Cardiac muscle cell (in vitro differentiated cells and primary cell): ENCODE results near the gene LZTS3. TPM values are rescaled to one million over a fixed set of nuclear protein-coding genes. Genes with fewer than 3 reads are reported as not detected.
"Not testable (repeated sequence)": the region's sequence is repeated elsewhere in the genome, so short reads cannot be mapped to it uniquely, and the experiment has no call there.

Experiments used
- DNase-seq, 2 donors: peaks; one replicate each; pipeline versions ENCODE4 v3.0.0 to v3.0.0-alpha.2; 2010 to 2017; ENCODE audit warnings: low read depth in 1 of 2, low spot score in 1 of 2
- H3K27ac ChIP-seq: fragments of 200-600 bp; sonication (generic); 2 replicates; pipeline ENCODE4 v1.5.1; 2016
- H3K27me3 ChIP-seq: fragments of 200-600 bp; sonication (generic); 2 replicates; pipeline ENCODE4 v1.6.0; 2016; ENCODE audit warnings: control low read depth
- H3K36me3 ChIP-seq: fragments of 200-600 bp; sonication (generic); 2 replicates; pipeline ENCODE4 v1.5.1; 2016; ENCODE audit warnings: control low read depth
- H3K4me1 ChIP-seq: fragments of 200-600 bp; sonication (generic); 2 replicates; pipeline ENCODE4 v1.8.1; 2017; ENCODE audit warnings: low read depth, mild to moderate bottlenecking, mixed run types
- H3K4me3 ChIP-seq: fragments of 200-600 bp; sonication (generic); 2 replicates; pipeline ENCODE4 v1.5.1; 2016; ENCODE audit warnings: mild to moderate bottlenecking
- H3K9me3 ChIP-seq: fragments of 200-600 bp; sonication (generic); 2 replicates; pipeline ENCODE4 v1.5.1; 2017; ENCODE audit warnings: low read depth, mild to moderate bottlenecking, control low read depth
- polyA plus RNA-seq: library from polyadenylated mRNA; unstranded; fragments of >200 nt; fragmentation: Nextera tagmentation; extraction: Ambion mirVana; gene quantifications from 2 replicates; pipeline ENCODE4 v1.2.1, GENCODE V29; 2016
- total RNA-seq: library from RNA; depleted of rRNA; stranded (reverse); fragments of >200 nt; gene quantifications from 2 replicates; pipeline ENCODE4 v1.2.3, GENCODE V29; 2016
- TF ChIP-seq, protein P1 (sequence below): IDR thresholded peaks from 2 replicates; pipeline ENCODE4 v1.5.1; 2012; ENCODE audit warnings: low read depth, mild to moderate bottlenecking, low read length

The LZTS3 gene
- total and polyA plus RNA-seq, 2 experiments from 2014 or later, result 15.7 to 30.9 TPM

DNA sequence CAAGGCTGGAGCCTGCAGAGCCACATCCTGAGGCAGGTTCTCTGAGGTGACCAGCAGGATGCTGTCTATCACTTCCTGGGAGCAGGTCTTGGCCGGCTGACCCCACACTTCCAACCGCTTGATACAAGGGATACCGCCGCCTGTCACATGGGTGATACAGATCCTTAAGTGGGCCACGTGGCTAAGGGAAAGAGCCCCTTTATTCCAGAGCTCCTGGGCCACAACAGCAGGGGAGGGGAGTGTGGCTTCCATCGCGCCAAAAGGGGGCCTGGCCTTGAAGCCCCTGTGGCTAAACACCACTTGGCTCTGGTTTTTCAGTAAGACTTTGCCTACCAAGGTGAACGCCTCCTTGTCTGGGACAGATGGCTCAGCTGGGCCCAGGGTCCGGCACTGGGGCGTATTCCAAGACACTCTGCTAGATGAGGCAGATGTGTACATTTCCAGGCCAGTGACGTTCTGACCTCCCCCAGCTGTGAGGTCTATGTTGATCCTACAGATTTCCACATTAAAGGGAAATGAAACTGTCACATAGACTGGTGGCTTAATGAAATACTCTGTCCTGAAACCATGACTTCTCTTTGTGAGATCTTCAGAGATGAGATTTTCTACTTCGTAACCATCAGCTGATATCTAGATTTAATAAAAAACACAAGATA lies 51.3 kb downstream of the LZTS3 start:
- Histone ChIP-seq H3K4me1 (no peaks in the 10 kb centered on the region), H3K27me3 (no peaks in the 10 kb centered on the region), H3K36me3 (peaks cover 9% of the 10 kb centered on the region), H3K27ac (no peak overlapping the region), H3K4me3 (no peak overlapping the region), H3K9me3 (no peaks in the 10 kb centered on the region)
- DNase-seq, result no peak
- TF ChIP-seq, protein P1, sequence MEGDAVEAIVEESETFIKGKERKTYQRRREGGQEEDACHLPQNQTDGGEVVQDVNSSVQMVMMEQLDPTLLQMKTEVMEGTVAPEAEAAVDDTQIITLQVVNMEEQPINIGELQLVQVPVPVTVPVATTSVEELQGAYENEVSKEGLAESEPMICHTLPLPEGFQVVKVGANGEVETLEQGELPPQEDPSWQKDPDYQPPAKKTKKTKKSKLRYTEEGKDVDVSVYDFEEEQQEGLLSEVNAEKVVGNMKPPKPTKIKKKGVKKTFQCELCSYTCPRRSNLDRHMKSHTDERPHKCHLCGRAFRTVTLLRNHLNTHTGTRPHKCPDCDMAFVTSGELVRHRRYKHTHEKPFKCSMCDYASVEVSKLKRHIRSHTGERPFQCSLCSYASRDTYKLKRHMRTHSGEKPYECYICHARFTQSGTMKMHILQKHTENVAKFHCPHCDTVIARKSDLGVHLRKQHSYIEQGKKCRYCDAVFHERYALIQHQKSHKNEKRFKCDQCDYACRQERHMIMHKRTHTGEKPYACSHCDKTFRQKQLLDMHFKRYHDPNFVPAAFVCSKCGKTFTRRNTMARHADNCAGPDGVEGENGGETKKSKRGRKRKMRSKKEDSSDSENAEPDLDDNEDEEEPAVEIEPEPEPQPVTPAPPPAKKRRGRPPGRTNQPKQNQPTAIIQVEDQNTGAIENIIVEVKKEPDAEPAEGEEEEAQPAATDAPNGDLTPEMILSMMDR, result no peak

DNA sequence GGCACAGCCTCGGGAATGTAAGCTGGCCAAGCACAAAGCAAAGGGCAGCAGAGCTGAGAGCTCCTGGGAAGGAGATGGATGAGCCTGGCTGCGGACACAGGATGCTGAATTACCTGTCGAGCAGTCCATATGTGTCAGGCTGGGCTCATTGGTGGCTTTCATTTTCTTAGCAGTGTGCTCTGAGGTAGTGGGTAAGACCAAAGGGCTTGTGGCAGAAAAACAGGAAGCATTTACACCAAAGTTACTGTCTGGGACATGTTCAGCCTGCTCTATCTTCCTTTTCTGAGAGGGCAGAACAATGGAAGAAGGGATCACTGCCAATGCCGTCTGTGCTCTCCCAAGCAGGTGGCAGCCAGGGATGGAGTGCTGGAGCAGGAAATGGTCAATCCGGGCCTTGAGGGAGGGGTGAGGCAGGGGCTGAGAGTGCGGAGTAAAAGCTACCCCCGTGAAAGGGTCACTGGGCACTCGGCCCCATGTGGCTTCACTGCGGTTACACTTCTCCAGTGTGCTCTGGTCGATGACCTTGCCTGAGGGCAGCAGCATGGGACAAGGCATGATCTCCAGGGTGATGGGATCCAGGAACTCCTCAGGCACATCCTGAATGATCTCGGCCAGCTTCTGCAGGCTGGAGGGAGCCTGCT lies 52.0 kb downstream of the LZTS3 start:
- no peaks in the 10 kb centered on the region for H3K4me1 ChIP-seq
- no peaks in the 10 kb centered on the region for H3K9me3 ChIP-seq
- no peak overlapping the region for H3K4me3 ChIP-seq
- peaks cover 9% of the 10 kb centered on the region for H3K36me3 ChIP-seq
- TF ChIP-seq, protein P1, result no peak
- no peaks in the 10 kb centered on the region for H3K27me3 ChIP-seq
- DNase-seq, result no peak
- H3K27ac ChIP-seq, result no peak overlapping the region

DNA sequence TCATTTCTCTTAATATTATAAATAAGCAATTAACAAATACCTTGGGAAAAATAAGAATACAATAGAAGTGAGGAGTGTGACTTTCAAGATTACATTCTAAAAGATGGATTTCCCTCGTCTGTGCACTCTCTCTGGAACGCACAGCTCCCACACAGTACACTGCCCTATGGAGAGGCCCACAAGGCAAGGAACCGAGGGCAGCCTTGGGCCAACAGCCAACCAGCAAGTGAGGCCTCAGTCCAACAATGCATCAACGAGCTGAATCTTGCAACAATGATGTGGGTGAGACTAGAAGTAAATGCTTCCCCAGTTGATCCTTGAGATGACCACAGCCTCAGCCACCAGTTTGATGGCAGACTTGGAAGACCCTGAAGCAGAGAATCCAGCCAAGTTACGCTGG lies 54.3 kb downstream of the LZTS3 start:
- Histone ChIP-seq H3K4me3 (no peak overlapping the region), H3K9me3 (no peaks in the 10 kb centered on the region), H3K27me3 (no peaks in the 10 kb centered on the region), H3K27ac (no peak overlapping the region), H3K4me1 (no peaks in the 10 kb centered on the region), H3K36me3 (peaks cover 9% of the 10 kb centered on the region)
- peak in 1 of 2 donors; percentile 29 for DNase-seq
- TF ChIP-seq, protein P1, result no peak

DNA sequence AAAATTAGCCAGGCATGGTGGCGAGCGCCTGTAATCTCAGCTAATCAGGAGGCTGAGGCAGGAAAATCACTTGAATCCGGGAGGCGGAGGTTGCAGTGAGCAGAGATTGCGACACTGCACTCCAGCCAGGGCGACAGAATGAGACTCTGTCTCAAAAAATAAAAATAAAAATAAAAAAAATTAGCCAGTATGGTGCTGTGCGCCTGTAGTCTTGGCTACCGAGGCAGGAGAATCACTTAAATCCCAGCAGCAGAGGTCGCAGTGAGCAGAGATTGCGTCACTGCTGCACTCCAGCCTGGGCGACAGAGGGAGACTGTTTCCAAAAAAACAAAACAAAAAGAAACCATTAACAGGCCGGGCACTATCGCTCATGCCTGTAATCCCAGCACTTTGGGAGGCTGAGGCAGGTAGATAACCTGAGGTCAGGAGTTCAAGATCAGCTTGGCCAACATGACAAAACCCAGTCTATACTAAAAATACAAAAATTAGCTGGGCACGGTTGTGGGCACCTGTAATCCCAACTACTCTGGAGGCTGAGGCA lies 55.4 kb downstream of the LZTS3 start:
- H3K4me1 ChIP-seq, H3K9me3 ChIP-seq, H3K4me3 ChIP-seq, H3K27ac ChIP-seq, H3K27me3 ChIP-seq, H3K36me3 ChIP-seq: not testable (repeated sequence)
- TF ChIP-seq, protein P1, result peak; percentile 73
- DNase-seq, result peak; percentile 55 to 88

DNA sequence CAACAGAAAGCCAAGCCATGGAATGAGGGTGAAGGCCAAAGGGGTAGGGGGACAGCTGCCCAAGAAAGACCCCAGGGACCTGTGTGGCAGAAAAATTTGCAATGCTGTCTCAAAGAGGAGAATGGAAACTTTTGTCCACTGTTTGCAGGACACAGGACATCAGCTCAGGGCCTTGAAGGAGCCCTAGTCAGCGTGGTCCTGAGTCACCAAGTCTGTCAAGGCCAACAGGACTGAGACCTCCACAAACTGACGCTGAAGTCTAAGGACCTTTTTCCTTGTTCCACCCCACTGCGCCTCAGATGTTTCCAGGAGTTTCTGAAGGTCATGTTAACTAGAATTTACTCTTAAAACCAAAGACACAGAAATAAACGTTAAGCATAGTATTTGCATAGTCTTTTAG lies 57.0 kb downstream of the LZTS3 start:
- Histone ChIP-seq H3K27me3 (no peaks in the 10 kb centered on the region), H3K4me3 (no peak overlapping the region), H3K27ac (no peak overlapping the region), H3K9me3 (no peaks in the 10 kb centered on the region), H3K4me1 (no peaks in the 10 kb centered on the region), H3K36me3 (no peaks in the 10 kb centered on the region)
- no peak for DNase-seq
- TF ChIP-seq, protein P1, result no peak
